ENCODE measurements around the gene SEM1.
"Not testable (repeated sequence)": the region's sequence is repeated elsewhere in the genome, so short reads cannot be mapped to it uniquely, and the experiment has no call there.

SEM1 gene

GRCh38 chr7:96663457-96663856, 46.2 kb downstream of the SEM1 start:
- TF ChIP-seq CTCF (IDR thresholded peaks at IDR 0.05; ENCODE audit: extremely low read depth, missing control alignments), result no peak
- DNase-seq (ENCODE audit: low spot score), result peak; percentile 6

GRCh38 chr7:96662151-96662550, 47.5 kb downstream of the SEM1 start:
- DNase-seq (ENCODE audit: low spot score), result not testable (repeated sequence)

GRCh38 chr7:96658022-96658412, 51.6 kb downstream of the SEM1 start:
- TF ChIP-seq CTCF (IDR thresholded peaks at IDR 0.05; ENCODE audit: extremely low read depth, missing control alignments), result no peak
- DNase-seq (ENCODE audit: low spot score), result no peak

- no peak for DNase-seq (ENCODE audit: low spot score)
- no peak for TF ChIP-seq CTCF (IDR thresholded peaks at IDR 0.05; ENCODE audit: extremely low read depth, missing control alignments)
Observed at GRCh38 chr7:96657347-96658021, 52.2 kb downstream of the SEM1 start.

GRCh38 chr7:96655956-96656355, 53.7 kb downstream of the SEM1 start:
- TF ChIP-seq CTCF (IDR thresholded peaks at IDR 0.05; ENCODE audit: extremely low read depth, missing control alignments), result no peak
- DNase-seq (ENCODE audit: low spot score), result no peak

GRCh38 chr7:96654630-96655188, 54.9 kb downstream of the SEM1 start:
- DNase-seq (ENCODE audit: low spot score), result no peak

GRCh38 chr7:96649981-96650380, 59.7 kb downstream of the SEM1 start:
- DNase-seq (ENCODE audit: low spot score), result no peak
- no peak for TF ChIP-seq CTCF (IDR thresholded peaks at IDR 0.05; ENCODE audit: extremely low read depth, missing control alignments)

More at GRCh38 chr7:96654630-96655188, 54.9 kb downstream of the SEM1 start:
- no peak for TF ChIP-seq CTCF (IDR thresholded peaks at IDR 0.05; ENCODE audit: extremely low read depth, missing control alignments)

- TF ChIP-seq CTCF (IDR thresholded peaks at IDR 0.05; ENCODE audit: extremely low read depth, missing control alignments), result no peak
Observed at GRCh38 chr7:96648784-96649183, 60.9 kb downstream of the SEM1 start.

More at GRCh38 chr7:96648784-96649183, 60.9 kb downstream of the SEM1 start:
- no peak for DNase-seq (ENCODE audit: low spot score)

Measured in GM20000 (cell line).